WTC11 (cell line): Measurements from ENCODE around the gene KRT72. TPM values are rescaled to one million over a fixed set of nuclear protein-coding genes. Genes with fewer than 3 reads are reported as not detected.

Source experiments
- ATAC-seq: fragments of 200-7000 bp; cut with Tn5 transposase; 2 replicates; pipeline ENCODE4 v1.10.0; 2021; ENCODE audit warnings: mild to moderate bottlenecking, moderate library complexity
- CTCF ChIA-PET: fragments of 300-600 bp; sonication (Branson Sonifier 250); formaldehyde crosslinking; loops from one replicate; lab custom pipeline; 2021; ENCODE audit warnings: antibody characterized with exemption; lab: Charles Lee
- POLR2A ChIA-PET: fragments of 350-600 bp; sonication (Branson Sonifier 250); formaldehyde crosslinking; loops from one replicate; lab custom pipeline; 2021; ENCODE audit warnings: antibody characterized with exemption; lab: Charles Lee
- DNase-seq: peaks from one replicate; pipeline ENCODE4 v3.0.0; 2021; ENCODE audit warnings: low spot score
- H3K27ac Mint-ChIP-seq: 2 replicates; pipeline ENCODE4 v1.8.0; 2021; ENCODE audit warnings: mixed read lengths
- H3K27me3 Mint-ChIP-seq: 2 replicates; pipeline ENCODE4 v1.8.0; 2021; ENCODE audit warnings: low read depth, mild to moderate bottlenecking, moderate library complexity, mixed read lengths
- H3K36me3 Mint-ChIP-seq: 2 replicates; pipeline ENCODE4 v1.8.0; 2021; ENCODE audit warnings: mixed read lengths
- H3K4me1 Mint-ChIP-seq: 2 replicates; pipeline ENCODE4 v1.8.0; 2022; ENCODE audit warnings: mixed read lengths
- H3K4me3 Mint-ChIP-seq: 2 replicates; pipeline ENCODE4 v1.8.0; 2021; ENCODE audit warnings: mild to moderate bottlenecking, moderate library complexity, mixed read lengths
- H3K9me3 Mint-ChIP-seq: 2 replicates; pipeline ENCODE4 v1.8.0; 2021; ENCODE audit warnings: mixed read lengths
- CREB1 ChIP-seq: sonication (generic); formaldehyde crosslinking; IDR thresholded peaks from 2 replicates; pipeline ENCODE4 v1.8.0; 2023; ENCODE audit warnings: mild to moderate bottlenecking, missing genetic modification reagents
- ESRRA ChIP-seq: sonication (generic); formaldehyde crosslinking; IDR thresholded peaks from 2 replicates; pipeline ENCODE4 v1.8.1; 2022; ENCODE audit warnings: mild to moderate bottlenecking, missing genetic modification reagents, borderline replicate concordance
- ETV6 ChIP-seq: sonication (generic); formaldehyde crosslinking; IDR thresholded peaks from 2 replicates; pipeline ENCODE4 v1.8.1; 2022; ENCODE audit warnings: mild to moderate bottlenecking, missing genetic modification reagents
- NFATC4 ChIP-seq: fragments of 250-450 bp; sonication (Bioruptor Pico); IDR thresholded peaks from 2 replicates; pipeline ENCODE4 v1.9.0; 2021; ENCODE audit warnings: mild to moderate bottlenecking
- NR2C2 ChIP-seq: sonication (generic); formaldehyde crosslinking; IDR thresholded peaks from 2 replicates; pipeline ENCODE4 v1.8.0; 2022; ENCODE audit warnings: mild to moderate bottlenecking, missing genetic modification reagents
- NR3C1 ChIP-seq: sonication (generic); formaldehyde crosslinking; conservative IDR thresholded peaks from 2 replicates; pipeline ENCODE4 v1.8.1; 2023; ENCODE audit warnings: low read depth, mild to moderate bottlenecking, missing genetic modification reagents
- PRRX2 ChIP-seq: fragments of 250-450 bp; sonication (Bioruptor Pico); IDR thresholded peaks from 2 replicates; pipeline ENCODE4 v1.8.0; 2021; ENCODE audit warnings: mild to moderate bottlenecking
- RELA ChIP-seq: sonication (generic); formaldehyde crosslinking; IDR thresholded peaks from 2 replicates; pipeline ENCODE4 v1.8.1; 2022; ENCODE audit warnings: missing genetic modification reagents, mild to moderate bottlenecking, borderline replicate concordance
- SMAD4 ChIP-seq: sonication (generic); formaldehyde crosslinking; IDR thresholded peaks from 2 replicates; pipeline ENCODE4 v1.8.0; 2022; ENCODE audit warnings: mild to moderate bottlenecking, missing genetic modification reagents
- ZNF232 ChIP-seq: sonication (generic); formaldehyde crosslinking; IDR thresholded peaks from 2 replicates; pipeline ENCODE4 v1.8.0; 2022; ENCODE audit warnings: mild to moderate bottlenecking, missing genetic modification reagents
- total RNA-seq: library from RNA; stranded (reverse); gene quantifications from 3 replicates; pipeline ENCODE4 v1.2.3, GENCODE V29; 2021
- TF ChIP-seq, protein P1 (sequence below): sonication (generic); formaldehyde crosslinking; IDR thresholded peaks from 2 replicates; pipeline ENCODE4 v1.8.1; 2022; ENCODE audit warnings: mild to moderate bottlenecking, moderate library complexity, missing genetic modification reagents
- TF ChIP-seq, protein P2 (sequence below): sonication (generic); formaldehyde crosslinking; conservative IDR thresholded peaks from 2 replicates; pipeline ENCODE4 v1.8.1; 2022; ENCODE audit warnings: mild to moderate bottlenecking, missing genetic modification reagents
- TF ChIP-seq, protein P3 (sequence below): fragments of 200-600 bp; IDR thresholded peaks from 2 replicates; pipeline ENCODE4 v1.8.0; 2022; ENCODE audit warnings: antibody characterized with exemption
- TF ChIP-seq, protein P4 (sequence below): sonication (generic); formaldehyde crosslinking; IDR thresholded peaks from 2 replicates; pipeline ENCODE4 v1.8.0; 2022; ENCODE audit warnings: missing genetic modification reagents
- TF ChIP-seq, protein P5 (sequence below): sonication (generic); formaldehyde crosslinking; IDR thresholded peaks from 2 replicates; pipeline ENCODE4 v1.8.0; 2022; ENCODE audit warnings: mild to moderate bottlenecking, missing genetic modification reagents
- TF ChIP-seq, protein P6 (sequence below): fragments of 250-450 bp; sonication (Bioruptor Pico); IDR thresholded peaks from 2 replicates; pipeline ENCODE4 v2.1.2; 2022; ENCODE audit warnings: mild to moderate bottlenecking, moderate library complexity
- TF ChIP-seq, protein P7 (sequence below): fragments of 250-450 bp; sonication (Bioruptor Pico); IDR thresholded peaks from 2 replicates; pipeline ENCODE4 v1.9.0; 2021; ENCODE audit warnings: mild to moderate bottlenecking
- TF ChIP-seq, protein P8 (sequence below): sonication (generic); formaldehyde crosslinking; IDR thresholded peaks from 2 replicates; pipeline ENCODE4 v1.8.1; 2023; ENCODE audit warnings: mild to moderate bottlenecking, missing genetic modification reagents, borderline replicate concordance

KRT72 gene
- total RNA-seq, 1 experiment from 2014 or later, result not detected

DNA sequence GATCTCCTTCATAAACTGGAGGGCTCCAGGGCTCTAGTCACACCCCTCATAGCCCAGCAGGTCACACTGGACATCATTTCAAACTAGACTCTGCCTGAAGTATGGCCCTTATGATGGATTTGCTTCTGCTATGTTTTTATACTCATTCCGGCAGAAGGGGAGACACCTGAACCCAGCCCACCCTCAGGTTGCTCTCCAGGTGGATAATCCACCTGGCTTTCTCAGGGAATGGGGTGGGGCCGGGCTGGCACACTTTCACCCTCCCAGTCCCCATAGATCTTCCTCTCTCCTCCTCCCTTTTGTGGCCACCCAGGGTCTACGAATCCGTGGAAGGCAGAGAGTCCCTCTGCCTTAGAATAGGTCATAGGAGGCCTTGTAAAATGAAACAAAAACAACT is 26.8 kb upstream of the KRT72 start:
- Mint-ChIP-seq H3K27me3 (no peaks in the 10 kb centered on the region), H3K36me3 (no peaks in the 10 kb centered on the region), H3K9me3 (no peaks in the 10 kb centered on the region), H3K27ac (no peak overlapping the region), H3K4me1 (peaks cover 6% of the 10 kb centered on the region), H3K4me3 (no peak overlapping the region)
- ChIA-PET POLR2A (no interaction called here), CTCF (interaction anchor here (0.6 kb wide), 1 partner anchor 242 kb away, joined by 3 read pairs; no protein-coding TSS in a partner anchor)
- no peak for TF ChIP-seq SMAD4 (CRISPR knock-in tag)
- TF ChIP-seq NFATC4, result no peak
- no peak for TF ChIP-seq ETV6 (CRISPR knock-in tag)
- TF ChIP-seq, protein P1, sequence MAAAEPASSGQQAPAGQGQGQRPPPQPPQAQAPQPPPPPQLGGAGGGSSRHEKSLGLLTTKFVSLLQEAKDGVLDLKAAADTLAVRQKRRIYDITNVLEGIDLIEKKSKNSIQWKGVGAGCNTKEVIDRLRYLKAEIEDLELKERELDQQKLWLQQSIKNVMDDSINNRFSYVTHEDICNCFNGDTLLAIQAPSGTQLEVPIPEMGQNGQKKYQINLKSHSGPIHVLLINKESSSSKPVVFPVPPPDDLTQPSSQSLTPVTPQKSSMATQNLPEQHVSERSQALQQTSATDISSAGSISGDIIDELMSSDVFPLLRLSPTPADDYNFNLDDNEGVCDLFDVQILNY (CRISPR knock-in tag), result no peak
- no peak for TF ChIP-seq RELA (CRISPR knock-in tag)
- TF ChIP-seq, protein P2, sequence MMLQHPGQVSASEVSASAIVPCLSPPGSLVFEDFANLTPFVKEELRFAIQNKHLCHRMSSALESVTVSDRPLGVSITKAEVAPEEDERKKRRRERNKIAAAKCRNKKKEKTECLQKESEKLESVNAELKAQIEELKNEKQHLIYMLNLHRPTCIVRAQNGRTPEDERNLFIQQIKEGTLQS (CRISPR knock-in tag), result no peak
- TF ChIP-seq, protein P3, sequence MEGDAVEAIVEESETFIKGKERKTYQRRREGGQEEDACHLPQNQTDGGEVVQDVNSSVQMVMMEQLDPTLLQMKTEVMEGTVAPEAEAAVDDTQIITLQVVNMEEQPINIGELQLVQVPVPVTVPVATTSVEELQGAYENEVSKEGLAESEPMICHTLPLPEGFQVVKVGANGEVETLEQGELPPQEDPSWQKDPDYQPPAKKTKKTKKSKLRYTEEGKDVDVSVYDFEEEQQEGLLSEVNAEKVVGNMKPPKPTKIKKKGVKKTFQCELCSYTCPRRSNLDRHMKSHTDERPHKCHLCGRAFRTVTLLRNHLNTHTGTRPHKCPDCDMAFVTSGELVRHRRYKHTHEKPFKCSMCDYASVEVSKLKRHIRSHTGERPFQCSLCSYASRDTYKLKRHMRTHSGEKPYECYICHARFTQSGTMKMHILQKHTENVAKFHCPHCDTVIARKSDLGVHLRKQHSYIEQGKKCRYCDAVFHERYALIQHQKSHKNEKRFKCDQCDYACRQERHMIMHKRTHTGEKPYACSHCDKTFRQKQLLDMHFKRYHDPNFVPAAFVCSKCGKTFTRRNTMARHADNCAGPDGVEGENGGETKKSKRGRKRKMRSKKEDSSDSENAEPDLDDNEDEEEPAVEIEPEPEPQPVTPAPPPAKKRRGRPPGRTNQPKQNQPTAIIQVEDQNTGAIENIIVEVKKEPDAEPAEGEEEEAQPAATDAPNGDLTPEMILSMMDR, result no peak
- no peak for TF ChIP-seq NR3C1
- TF ChIP-seq, protein P4, sequence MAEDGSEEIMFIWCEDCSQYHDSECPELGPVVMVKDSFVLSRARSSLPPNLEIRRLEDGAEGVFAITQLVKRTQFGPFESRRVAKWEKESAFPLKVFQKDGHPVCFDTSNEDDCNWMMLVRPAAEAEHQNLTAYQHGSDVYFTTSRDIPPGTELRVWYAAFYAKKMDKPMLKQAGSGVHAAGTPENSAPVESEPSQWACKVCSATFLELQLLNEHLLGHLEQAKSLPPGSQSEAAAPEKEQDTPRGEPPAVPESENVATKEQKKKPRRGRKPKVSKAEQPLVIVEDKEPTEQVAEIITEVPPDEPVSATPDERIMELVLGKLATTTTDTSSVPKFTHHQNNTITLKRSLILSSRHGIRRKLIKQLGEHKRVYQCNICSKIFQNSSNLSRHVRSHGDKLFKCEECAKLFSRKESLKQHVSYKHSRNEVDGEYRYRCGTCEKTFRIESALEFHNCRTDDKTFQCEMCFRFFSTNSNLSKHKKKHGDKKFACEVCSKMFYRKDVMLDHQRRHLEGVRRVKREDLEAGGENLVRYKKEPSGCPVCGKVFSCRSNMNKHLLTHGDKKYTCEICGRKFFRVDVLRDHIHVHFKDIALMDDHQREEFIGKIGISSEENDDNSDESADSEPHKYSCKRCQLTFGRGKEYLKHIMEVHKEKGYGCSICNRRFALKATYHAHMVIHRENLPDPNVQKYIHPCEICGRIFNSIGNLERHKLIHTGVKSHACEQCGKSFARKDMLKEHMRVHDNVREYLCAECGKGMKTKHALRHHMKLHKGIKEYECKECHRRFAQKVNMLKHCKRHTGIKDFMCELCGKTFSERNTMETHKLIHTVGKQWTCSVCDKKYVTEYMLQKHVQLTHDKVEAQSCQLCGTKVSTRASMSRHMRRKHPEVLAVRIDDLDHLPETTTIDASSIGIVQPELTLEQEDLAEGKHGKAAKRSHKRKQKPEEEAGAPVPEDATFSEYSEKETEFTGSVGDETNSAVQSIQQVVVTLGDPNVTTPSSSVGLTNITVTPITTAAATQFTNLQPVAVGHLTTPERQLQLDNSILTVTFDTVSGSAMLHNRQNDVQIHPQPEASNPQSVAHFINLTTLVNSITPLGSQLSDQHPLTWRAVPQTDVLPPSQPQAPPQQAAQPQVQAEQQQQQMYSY (CRISPR knock-in tag), result no peak
- no peak for TF ChIP-seq ESRRA
- TF ChIP-seq, protein P5, sequence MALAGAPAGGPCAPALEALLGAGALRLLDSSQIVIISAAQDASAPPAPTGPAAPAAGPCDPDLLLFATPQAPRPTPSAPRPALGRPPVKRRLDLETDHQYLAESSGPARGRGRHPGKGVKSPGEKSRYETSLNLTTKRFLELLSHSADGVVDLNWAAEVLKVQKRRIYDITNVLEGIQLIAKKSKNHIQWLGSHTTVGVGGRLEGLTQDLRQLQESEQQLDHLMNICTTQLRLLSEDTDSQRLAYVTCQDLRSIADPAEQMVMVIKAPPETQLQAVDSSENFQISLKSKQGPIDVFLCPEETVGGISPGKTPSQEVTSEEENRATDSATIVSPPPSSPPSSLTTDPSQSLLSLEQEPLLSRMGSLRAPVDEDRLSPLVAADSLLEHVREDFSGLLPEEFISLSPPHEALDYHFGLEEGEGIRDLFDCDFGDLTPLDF (CRISPR knock-in tag), result no peak
- TF ChIP-seq, protein P6, sequence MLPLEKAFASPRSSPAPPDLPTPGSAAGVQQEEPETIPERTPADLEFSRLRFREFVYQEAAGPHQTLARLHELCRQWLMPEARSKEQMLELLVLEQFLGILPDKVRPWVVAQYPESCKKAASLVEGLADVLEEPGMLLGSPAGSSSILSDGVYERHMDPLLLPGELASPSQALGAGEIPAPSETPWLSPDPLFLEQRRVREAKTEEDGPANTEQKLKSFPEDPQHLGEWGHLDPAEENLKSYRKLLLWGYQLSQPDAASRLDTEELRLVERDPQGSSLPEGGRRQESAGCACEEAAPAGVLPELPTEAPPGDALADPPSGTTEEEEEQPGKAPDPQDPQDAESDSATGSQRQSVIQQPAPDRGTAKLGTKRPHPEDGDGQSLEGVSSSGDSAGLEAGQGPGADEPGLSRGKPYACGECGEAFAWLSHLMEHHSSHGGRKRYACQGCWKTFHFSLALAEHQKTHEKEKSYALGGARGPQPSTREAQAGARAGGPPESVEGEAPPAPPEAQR (CRISPR knock-in tag), result no peak
- no peak for TF ChIP-seq NR2C2
- no peak for TF ChIP-seq ZNF232 (CRISPR knock-in tag)
- TF ChIP-seq, protein P7, sequence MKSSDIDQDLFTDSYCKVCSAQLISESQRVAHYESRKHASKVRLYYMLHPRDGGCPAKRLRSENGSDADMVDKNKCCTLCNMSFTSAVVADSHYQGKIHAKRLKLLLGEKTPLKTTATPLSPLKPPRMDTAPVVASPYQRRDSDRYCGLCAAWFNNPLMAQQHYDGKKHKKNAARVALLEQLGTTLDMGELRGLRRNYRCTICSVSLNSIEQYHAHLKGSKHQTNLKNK (CRISPR knock-in tag), result no peak
- TF ChIP-seq PRRX2, result no peak
- no peak for TF ChIP-seq CREB1 (CRISPR knock-in tag)
- TF ChIP-seq, protein P8, sequence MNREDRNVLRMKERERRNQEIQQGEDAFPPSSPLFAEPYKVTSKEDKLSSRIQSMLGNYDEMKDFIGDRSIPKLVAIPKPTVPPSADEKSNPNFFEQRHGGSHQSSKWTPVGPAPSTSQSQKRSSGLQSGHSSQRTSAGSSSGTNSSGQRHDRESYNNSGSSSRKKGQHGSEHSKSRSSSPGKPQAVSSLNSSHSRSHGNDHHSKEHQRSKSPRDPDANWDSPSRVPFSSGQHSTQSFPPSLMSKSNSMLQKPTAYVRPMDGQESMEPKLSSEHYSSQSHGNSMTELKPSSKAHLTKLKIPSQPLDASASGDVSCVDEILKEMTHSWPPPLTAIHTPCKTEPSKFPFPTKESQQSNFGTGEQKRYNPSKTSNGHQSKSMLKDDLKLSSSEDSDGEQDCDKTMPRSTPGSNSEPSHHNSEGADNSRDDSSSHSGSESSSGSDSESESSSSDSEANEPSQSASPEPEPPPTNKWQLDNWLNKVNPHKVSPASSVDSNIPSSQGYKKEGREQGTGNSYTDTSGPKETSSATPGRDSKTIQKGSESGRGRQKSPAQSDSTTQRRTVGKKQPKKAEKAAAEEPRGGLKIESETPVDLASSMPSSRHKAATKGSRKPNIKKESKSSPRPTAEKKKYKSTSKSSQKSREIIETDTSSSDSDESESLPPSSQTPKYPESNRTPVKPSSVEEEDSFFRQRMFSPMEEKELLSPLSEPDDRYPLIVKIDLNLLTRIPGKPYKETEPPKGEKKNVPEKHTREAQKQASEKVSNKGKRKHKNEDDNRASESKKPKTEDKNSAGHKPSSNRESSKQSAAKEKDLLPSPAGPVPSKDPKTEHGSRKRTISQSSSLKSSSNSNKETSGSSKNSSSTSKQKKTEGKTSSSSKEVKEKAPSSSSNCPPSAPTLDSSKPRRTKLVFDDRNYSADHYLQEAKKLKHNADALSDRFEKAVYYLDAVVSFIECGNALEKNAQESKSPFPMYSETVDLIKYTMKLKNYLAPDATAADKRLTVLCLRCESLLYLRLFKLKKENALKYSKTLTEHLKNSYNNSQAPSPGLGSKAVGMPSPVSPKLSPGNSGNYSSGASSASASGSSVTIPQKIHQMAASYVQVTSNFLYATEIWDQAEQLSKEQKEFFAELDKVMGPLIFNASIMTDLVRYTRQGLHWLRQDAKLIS (CRISPR knock-in tag), result no peak
- DNase-seq, result no peak
- no peak for ATAC-seq
